GM23338 (cell line): ENCODE results near the gene TANGO6. TPM values are rescaled to one million over a fixed set of nuclear protein-coding genes. Genes with fewer than 3 reads are reported as not detected.
"Not testable (repeated sequence)": the region's sequence is repeated elsewhere in the genome, so short reads cannot be mapped to it uniquely, and the experiment has no call there.

Source experiments
- ATAC-seq: fragments of 200-7000 bp; cut with Tn5 transposase; 3 replicates; pipeline ENCODE4 v1.9.1; 2020
- DNase-seq: peaks from one replicate; pipeline ENCODE4 v3.0.0-alpha.2; 2015; ENCODE audit warnings: low spot score
- H2AFZ ChIP-seq: fragments of 200-600 bp; sonication (generic); 2 replicates; pipeline ENCODE4 v1.8.0; 2016; ENCODE audit warnings: antibody characterized with exemption, mild to moderate bottlenecking, moderate library complexity
- H3F3A ChIP-seq: fragments of 200-600 bp; sonication (generic); replicated peaks from 2 replicates; pipeline ENCODE4 v1.8.0; 2017; ENCODE audit warnings: antibody characterized with exemption, mixed run types, low read depth
- H3K27ac ChIP-seq: fragments of 200-600 bp; sonication (generic); 2 replicates; pipeline ENCODE4 v1.6.1; 2016; ENCODE audit warnings: low read depth
- H3K27me3 ChIP-seq: fragments of 200-600 bp; sonication (generic); 2 replicates; pipeline ENCODE4 v1.8.0; 2016; ENCODE audit warnings: mild to moderate bottlenecking, mixed run types, moderate library complexity; ENCODE audit not compliant: insufficient read depth
- H3K36me3 ChIP-seq: fragments of 200-600 bp; sonication (generic); 2 replicates; pipeline ENCODE4 v1.8.0; 2016; ENCODE audit warnings: mild to moderate bottlenecking; ENCODE audit not compliant: insufficient read depth
- H3K4me1 ChIP-seq: fragments of 200-600 bp; sonication (generic); 2 replicates; pipeline ENCODE4 v1.8.0; 2016; ENCODE audit warnings: mild to moderate bottlenecking, moderate library complexity; ENCODE audit not compliant: insufficient read depth
- H3K4me2 ChIP-seq: fragments of 200-600 bp; sonication (generic); 2 replicates; pipeline ENCODE4 v1.7.1; 2017; ENCODE audit warnings: mixed run types
- H3K4me3 ChIP-seq: fragments of 200-600 bp; sonication (generic); 2 replicates; pipeline ENCODE4 v1.6.1; 2016; ENCODE audit warnings: mixed run types
- H3K79me2 ChIP-seq: fragments of 200-600 bp; sonication (generic); replicated peaks from 2 replicates; pipeline ENCODE4 v1.8.0; 2017; ENCODE audit warnings: mild to moderate bottlenecking; ENCODE audit not compliant: insufficient read depth
- H3K9me2 ChIP-seq: fragments of 200-600 bp; sonication (generic); 2 replicates; pipeline ENCODE4 v1.8.0; 2017; ENCODE audit not compliant: insufficient read depth
- H4K20me1 ChIP-seq: fragments of 200-600 bp; sonication (generic); replicated peaks from 2 replicates; pipeline ENCODE4 v1.8.0; 2017; ENCODE audit warnings: mild to moderate bottlenecking; ENCODE audit not compliant: insufficient read depth
- H3K27ac Mint-ChIP-seq: 2 replicates; pipeline ENCODE4 v1.8.0; 2020; ENCODE audit warnings: inconsistent platforms, mild to moderate bottlenecking, moderate library complexity, mixed read lengths
- H3K27me3 Mint-ChIP-seq: 3 replicates; pipeline ENCODE4 v1.8.0; 2022; ENCODE audit warnings: low read depth, mild to moderate bottlenecking, moderate library complexity, mixed read lengths, inconsistent platforms; ENCODE audit not compliant: insufficient read depth, poor library complexity
- H3K36me3 Mint-ChIP-seq: 3 replicates; pipeline ENCODE4 v1.8.0; 2021; ENCODE audit warnings: low read depth, mild to moderate bottlenecking, inconsistent platforms, moderate library complexity, mixed read lengths
- H3K4me1 Mint-ChIP-seq: 3 replicates; pipeline ENCODE4 v1.8.0; 2020; ENCODE audit warnings: mild to moderate bottlenecking, inconsistent platforms, mixed read lengths
- H3K4me3 Mint-ChIP-seq: 3 replicates; pipeline ENCODE4 v1.8.0; 2021; ENCODE audit warnings: moderate library complexity, mild to moderate bottlenecking, inconsistent platforms, mixed read lengths
- H3K9me3 Mint-ChIP-seq: 3 replicates; pipeline ENCODE4 v1.8.0; 2020; ENCODE audit warnings: moderate library complexity, mild to moderate bottlenecking, inconsistent platforms, mixed read lengths
- CREB1 ChIP-seq: fragments of 250-450 bp; sonication (Bioruptor Pico); IDR thresholded peaks from 2 replicates; pipeline ENCODE4 v1.5.0; 2020; ENCODE audit warnings: low read depth, mild to moderate bottlenecking, moderate library complexity
- EZH2phosphoT487 ChIP-seq: fragments of 200-600 bp; sonication (generic); IDR thresholded peaks from one replicate; pipeline ENCODE4 v1.8.1; 2018; ENCODE audit warnings: antibody characterized with exemption; ENCODE audit not compliant: unreplicated experiment
- JUNB ChIP-seq: IDR thresholded peaks from one replicate; pipeline ENCODE4 v1.6.1; 2016; ENCODE audit warnings: antibody characterized with exemption; ENCODE audit not compliant: unreplicated experiment
- ZNF114 ChIP-seq: fragments of 250-450 bp; sonication (Bioruptor Pico); IDR thresholded peaks from 2 replicates; pipeline ENCODE4 v1.5.0; 2020; ENCODE audit warnings: mild to moderate bottlenecking, moderate library complexity
- ZNF331 ChIP-seq: fragments of 250-450 bp; sonication (Bioruptor Pico); IDR thresholded peaks from 2 replicates; pipeline ENCODE4 v1.5.0; 2020; ENCODE audit warnings: low read depth, mild to moderate bottlenecking, moderate library complexity
- polyA plus RNA-seq: library from polyadenylated mRNA; unstranded; fragments of >200 nt; fragmentation: Nextera tagmentation; extraction: Ambion mirVana; gene quantifications from 2 replicates; pipeline ENCODE4 v1.2.1, GENCODE V29; 2016
- total RNA-seq: library from RNA; depleted of rRNA; stranded (reverse); fragments of >200 nt; shearing (Covaris generic); gene quantifications from 2 replicates; pipeline ENCODE4 v1.2.3, GENCODE V29; 2014
- TF ChIP-seq, protein P1 (sequence below), 2 experiments: fragments of 200-600 bp in 1 of 2; sonication (generic) in 1 of 2; conservative IDR thresholded peaks; 2 replicates each; pipeline versions ENCODE4 v1.5.1 to v1.6.1; 2016 to 2017; ENCODE audit warnings: antibody characterized with exemption in 2 of 2, low read depth in 2 of 2, mild to moderate bottlenecking in 2 of 2, moderate library complexity in 1 of 2
- TF ChIP-seq, protein P2 (sequence below): IDR thresholded peaks from 2 replicates; pipeline ENCODE4 v1.6.1; 2016; ENCODE audit warnings: antibody characterized with exemption
- TF ChIP-seq, protein P3 (sequence below): IDR thresholded peaks from one replicate; pipeline ENCODE4 v1.6.1; 2018; ENCODE audit warnings: antibody characterized with exemption; ENCODE audit not compliant: unreplicated experiment

Gene TANGO6
- total and polyA plus RNA-seq, 2 experiments from 2014 or later: 7.2 to 23.2 TPM

DNA sequence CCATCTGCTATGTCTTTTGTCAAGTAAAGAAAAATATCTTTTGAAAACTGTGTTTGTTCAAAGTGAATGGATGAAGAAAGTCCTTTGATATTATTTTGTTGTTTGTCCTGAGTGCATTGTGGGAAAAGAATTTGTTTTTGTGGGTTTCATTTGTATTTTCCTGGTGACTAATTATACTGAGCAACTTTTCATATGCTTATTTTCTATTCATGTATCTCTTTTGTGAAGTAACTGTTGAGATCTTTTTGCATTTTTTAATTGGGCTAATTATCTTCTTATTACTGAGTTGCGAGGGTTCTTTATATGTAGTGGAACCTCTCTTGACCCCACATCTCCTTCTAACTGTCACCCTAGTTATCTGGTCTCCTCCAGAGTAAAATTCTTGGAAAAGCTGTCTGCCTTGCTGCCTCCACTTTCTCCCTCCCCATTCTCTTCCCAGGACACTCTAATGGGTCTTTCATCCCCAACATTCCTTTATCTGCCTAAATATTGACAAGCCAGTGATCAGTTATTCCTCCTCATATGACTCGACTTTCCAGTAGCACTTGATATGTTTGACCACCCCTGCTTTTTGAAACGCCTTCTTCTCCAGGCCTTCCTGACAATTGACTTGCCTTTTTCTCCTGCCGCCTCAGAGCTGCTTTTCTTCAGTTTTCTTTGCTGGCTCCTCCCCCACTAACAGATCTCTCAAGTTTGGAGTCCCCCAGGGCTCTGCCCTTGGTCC lies 144.6 kb downstream of the TANGO6 start:
- peak; percentile 71 for ATAC-seq
- Histone ChIP-seq H3K9me2 (no peaks in the 10 kb centered on the region), H3K36me3 (peaks cover 4% of the 10 kb centered on the region; the same call in 1 of the 2 replicates), H3K79me2 (no peaks in the 10 kb centered on the region), H3K27me3 (no peaks in the 10 kb centered on the region), H2AFZ (no peak overlapping the region), H3F3A (0 out of 2 replicates have a peak, but pooled peaks cover 3% of the 10 kb centered on the region), H4K20me1 (no peaks in the 10 kb centered on the region), H3K27ac (peak overlapping the region; percentile 26), H3K4me2 (0 out of 2 replicates have a peak overlapping the region, but pooled peaks have one; percentile 21), H3K4me1 (peaks cover 31% of the 10 kb centered on the region), H3K4me3 (no peak overlapping the region)
- Mint-ChIP-seq H3K4me1 (peaks cover 39% of the 10 kb centered on the region), H3K27me3 (peaks cover 12% of the 10 kb centered on the region), H3K27ac (peak overlapping the region; percentile 44), H3K36me3 (0 out of 3 replicates have a peak, but pooled peaks cover 3% of the 10 kb centered on the region), H3K4me3 (peak overlapping the region; percentile 11; the same call in 2 of the 3 replicates), H3K9me3 (no peaks in the 10 kb centered on the region)
- TF ChIP-seq EZH2phosphoT487 (no peak), CREB1 (CRISPR knock-in tag) (no peak)
- DNase-seq: peak; percentile 49

DNA sequence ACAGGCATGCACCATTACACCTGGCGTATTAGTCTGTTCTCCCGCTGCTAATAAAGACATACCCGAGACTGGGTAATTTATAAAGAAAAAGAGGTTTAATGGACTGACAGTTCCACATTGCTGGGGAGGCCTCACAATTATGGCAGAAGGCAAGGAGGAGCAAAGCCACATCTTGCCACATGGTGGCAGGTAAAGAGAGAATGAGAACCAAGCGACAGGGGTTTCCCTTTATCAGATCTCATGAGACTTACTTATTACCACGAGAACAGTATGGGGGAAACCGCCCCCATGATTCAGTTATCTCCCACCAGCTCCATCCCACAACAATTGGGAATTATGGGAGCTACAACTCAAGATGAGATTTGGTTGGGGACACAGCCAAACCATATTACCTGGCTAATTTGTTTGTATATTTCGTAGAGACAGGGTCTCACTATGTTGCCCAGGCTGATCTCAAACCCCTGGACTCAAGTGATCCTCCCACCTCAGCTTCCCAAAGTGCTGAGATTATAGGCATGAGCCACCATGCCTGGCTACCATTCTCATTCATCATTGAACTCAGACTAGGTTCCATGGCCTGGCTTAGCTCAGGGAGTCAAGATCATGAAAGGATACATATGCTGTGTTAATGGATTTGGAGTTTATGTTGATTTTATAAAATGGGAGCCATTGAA lies 147.0 kb downstream of the TANGO6 start:
- not testable (repeated sequence) for H3K4me3 ChIP-seq, H3F3A ChIP-seq, H3K27me3 Mint-ChIP-seq, H3K36me3 ChIP-seq, H3K9me3 Mint-ChIP-seq, H3K4me2 ChIP-seq, H3K27ac ChIP-seq, H3K9me2 ChIP-seq, H3K27me3 ChIP-seq, H3K4me3 Mint-ChIP-seq, H3K79me2 ChIP-seq, H4K20me1 ChIP-seq, H3K36me3 Mint-ChIP-seq, H2AFZ ChIP-seq
- H3K4me1 ChIP-seq: peaks cover 50% of the 10 kb centered on the region
- TF ChIP-seq, protein P1, sequence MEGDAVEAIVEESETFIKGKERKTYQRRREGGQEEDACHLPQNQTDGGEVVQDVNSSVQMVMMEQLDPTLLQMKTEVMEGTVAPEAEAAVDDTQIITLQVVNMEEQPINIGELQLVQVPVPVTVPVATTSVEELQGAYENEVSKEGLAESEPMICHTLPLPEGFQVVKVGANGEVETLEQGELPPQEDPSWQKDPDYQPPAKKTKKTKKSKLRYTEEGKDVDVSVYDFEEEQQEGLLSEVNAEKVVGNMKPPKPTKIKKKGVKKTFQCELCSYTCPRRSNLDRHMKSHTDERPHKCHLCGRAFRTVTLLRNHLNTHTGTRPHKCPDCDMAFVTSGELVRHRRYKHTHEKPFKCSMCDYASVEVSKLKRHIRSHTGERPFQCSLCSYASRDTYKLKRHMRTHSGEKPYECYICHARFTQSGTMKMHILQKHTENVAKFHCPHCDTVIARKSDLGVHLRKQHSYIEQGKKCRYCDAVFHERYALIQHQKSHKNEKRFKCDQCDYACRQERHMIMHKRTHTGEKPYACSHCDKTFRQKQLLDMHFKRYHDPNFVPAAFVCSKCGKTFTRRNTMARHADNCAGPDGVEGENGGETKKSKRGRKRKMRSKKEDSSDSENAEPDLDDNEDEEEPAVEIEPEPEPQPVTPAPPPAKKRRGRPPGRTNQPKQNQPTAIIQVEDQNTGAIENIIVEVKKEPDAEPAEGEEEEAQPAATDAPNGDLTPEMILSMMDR (conservative IDR thresholded peaks at IDR 0.05; ENCODE audit: low read depth in 2 of 2): peak; percentile 67 to 74
- DNase-seq: peak; percentile 63
- peak; percentile 39 for ATAC-seq
- Mint-ChIP-seq H3K4me1 (peaks cover 54% of the 10 kb centered on the region), H3K27ac (0 out of 2 replicates have a peak overlapping the region, but pooled peaks have one; percentile 2)

DNA sequence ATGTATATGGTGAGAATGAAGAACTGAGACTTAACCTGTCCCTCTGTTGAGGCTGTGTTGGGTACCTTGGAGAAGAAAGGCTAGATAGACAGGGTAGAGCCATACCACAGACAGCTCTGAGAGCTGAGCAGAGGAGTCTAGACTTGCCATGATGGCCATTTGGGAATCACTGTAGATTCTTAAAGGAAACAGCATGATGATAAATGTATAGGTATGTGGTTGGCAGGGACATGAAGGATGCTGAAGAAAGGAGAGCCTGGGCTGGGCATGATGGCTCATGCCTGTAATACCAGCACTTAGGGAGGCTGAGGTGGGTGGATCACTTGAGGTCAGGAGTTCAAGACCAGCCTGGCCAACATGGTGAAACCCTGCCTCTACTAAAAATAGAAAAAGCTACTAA lies 147.7 kb downstream of the TANGO6 start:
- Histone ChIP-seq H3K79me2 (no peaks in the 10 kb centered on the region), H3K27me3 (no peaks in the 10 kb centered on the region), H3K9me2 (no peaks in the 10 kb centered on the region), H3F3A (0 out of 2 replicates have a peak, but pooled peaks cover 3% of the 10 kb centered on the region), H3K36me3 (no peaks in the 10 kb centered on the region), H3K4me3 (no peak overlapping the region), H3K4me1 (peaks cover 57% of the 10 kb centered on the region), H2AFZ (no peak overlapping the region), H3K27ac (no peak overlapping the region), H4K20me1 (no peaks in the 10 kb centered on the region), H3K4me2 (no peak overlapping the region)
- Mint-ChIP-seq H3K4me3 (no peak overlapping the region), H3K9me3 (no peaks in the 10 kb centered on the region), H3K27me3 (peaks cover 5% of the 10 kb centered on the region), H3K36me3 (no peaks in the 10 kb centered on the region), H3K27ac (no peak overlapping the region), H3K4me1 (peaks cover 58% of the 10 kb centered on the region)
- ATAC-seq (no peak), DNase-seq (no peak)
- no peak for TF ChIP-seq JUNB
- TF ChIP-seq ZNF114 (CRISPR knock-in tag): no peak
- no peak for TF ChIP-seq EZH2phosphoT487
- TF ChIP-seq, protein P2, sequence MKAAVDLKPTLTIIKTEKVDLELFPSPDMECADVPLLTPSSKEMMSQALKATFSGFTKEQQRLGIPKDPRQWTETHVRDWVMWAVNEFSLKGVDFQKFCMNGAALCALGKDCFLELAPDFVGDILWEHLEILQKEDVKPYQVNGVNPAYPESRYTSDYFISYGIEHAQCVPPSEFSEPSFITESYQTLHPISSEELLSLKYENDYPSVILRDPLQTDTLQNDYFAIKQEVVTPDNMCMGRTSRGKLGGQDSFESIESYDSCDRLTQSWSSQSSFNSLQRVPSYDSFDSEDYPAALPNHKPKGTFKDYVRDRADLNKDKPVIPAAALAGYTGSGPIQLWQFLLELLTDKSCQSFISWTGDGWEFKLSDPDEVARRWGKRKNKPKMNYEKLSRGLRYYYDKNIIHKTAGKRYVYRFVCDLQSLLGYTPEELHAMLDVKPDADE: no peak
- TF ChIP-seq, protein P1 (conservative IDR thresholded peaks at IDR 0.05; ENCODE audit: low read depth in 2 of 2): no peak
- no peak for TF ChIP-seq CREB1 (CRISPR knock-in tag)
- TF ChIP-seq ZNF331 (CRISPR knock-in tag): no peak
- TF ChIP-seq, protein P3, sequence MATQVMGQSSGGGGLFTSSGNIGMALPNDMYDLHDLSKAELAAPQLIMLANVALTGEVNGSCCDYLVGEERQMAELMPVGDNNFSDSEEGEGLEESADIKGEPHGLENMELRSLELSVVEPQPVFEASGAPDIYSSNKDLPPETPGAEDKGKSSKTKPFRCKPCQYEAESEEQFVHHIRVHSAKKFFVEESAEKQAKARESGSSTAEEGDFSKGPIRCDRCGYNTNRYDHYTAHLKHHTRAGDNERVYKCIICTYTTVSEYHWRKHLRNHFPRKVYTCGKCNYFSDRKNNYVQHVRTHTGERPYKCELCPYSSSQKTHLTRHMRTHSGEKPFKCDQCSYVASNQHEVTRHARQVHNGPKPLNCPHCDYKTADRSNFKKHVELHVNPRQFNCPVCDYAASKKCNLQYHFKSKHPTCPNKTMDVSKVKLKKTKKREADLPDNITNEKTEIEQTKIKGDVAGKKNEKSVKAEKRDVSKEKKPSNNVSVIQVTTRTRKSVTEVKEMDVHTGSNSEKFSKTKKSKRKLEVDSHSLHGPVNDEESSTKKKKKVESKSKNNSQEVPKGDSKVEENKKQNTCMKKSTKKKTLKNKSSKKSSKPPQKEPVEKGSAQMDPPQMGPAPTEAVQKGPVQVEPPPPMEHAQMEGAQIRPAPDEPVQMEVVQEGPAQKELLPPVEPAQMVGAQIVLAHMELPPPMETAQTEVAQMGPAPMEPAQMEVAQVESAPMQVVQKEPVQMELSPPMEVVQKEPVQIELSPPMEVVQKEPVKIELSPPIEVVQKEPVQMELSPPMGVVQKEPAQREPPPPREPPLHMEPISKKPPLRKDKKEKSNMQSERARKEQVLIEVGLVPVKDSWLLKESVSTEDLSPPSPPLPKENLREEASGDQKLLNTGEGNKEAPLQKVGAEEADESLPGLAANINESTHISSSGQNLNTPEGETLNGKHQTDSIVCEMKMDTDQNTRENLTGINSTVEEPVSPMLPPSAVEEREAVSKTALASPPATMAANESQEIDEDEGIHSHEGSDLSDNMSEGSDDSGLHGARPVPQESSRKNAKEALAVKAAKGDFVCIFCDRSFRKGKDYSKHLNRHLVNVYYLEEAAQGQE: no peak
